ENCODE results near the gene MRPS6. TPM values are rescaled to one million over a fixed set of nuclear protein-coding genes. Genes with fewer than 3 reads are reported as not detected.
A peak's percentile ranks its signal among the peaks of the same experiment; 100 is the strongest.

The MRPS6 gene
- total RNA-seq, 2 donors from 2014 or later = 221 to 282 TPM

DNA sequence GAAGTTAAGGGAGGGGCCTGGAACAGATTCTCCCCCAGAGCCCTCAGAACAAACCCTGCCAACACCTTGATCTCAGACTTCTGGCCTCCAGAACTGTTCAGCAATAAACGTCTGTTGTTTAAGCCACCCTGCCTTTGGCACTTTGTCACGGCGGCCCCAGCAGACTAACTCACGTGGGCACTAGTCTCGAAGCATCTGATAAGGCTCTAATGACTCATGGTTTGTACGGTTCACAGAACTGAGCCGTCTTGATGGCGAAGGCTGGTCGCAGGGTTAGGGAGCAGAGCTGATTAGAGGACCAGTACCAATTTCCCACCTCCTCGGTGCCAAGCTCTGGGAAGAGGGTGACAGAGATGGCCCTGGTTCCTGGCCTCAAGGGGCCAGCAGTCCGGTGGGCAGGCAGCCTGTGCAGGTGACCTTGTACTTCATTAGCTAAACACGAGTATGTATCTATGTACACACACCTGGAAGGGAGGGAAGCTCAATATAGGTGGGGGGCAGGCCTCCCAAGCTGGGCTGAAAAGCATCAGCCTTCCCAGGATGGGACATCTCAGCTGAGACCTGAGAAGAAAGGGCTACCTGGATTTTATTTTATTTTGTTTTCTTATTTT is 112.8 kb downstream of the MRPS6 start:
- Histone ChIP-seq H3K36me3 (ENCODE audit: control insufficient read depth, insufficient read depth, low read length) (peaks cover 5% of the 10 kb centered on the region), H3K4me3 (ENCODE audit: low read length) (no peak overlapping the region), H3K27me3 (ENCODE audit: control insufficient read depth, insufficient read depth, low read length, poor library complexity, severe bottlenecking) (peaks cover 20% of the 10 kb centered on the region), H3K27ac (ENCODE audit: low read depth, low read length) (no peak overlapping the region), H3K4me1 (ENCODE audit: control insufficient read depth, insufficient read depth, low read length) (peaks cover 5% of the 10 kb centered on the region), H3K9me3 (ENCODE audit: control insufficient read depth, low read length) (peaks cover 10% of the 10 kb centered on the region), H3K9ac (ENCODE audit: extremely low read depth, low read length, poor library complexity, severe bottlenecking) (no peak overlapping the region)
- peaks cover 40% of the 10 kb centered on the region for H3K27me3 Mint-ChIP-seq (ENCODE audit: insufficient read depth)
- H3K4me1 Mint-ChIP-seq = peaks cover 46% of the 10 kb centered on the region
- DNase-seq = no peak
- no peak overlapping the region for H3K27ac Mint-ChIP-seq
- peaks cover 28% of the 10 kb centered on the region for H3K36me3 Mint-ChIP-seq (ENCODE audit: low read depth)
- TF ChIP-seq, protein P1, sequence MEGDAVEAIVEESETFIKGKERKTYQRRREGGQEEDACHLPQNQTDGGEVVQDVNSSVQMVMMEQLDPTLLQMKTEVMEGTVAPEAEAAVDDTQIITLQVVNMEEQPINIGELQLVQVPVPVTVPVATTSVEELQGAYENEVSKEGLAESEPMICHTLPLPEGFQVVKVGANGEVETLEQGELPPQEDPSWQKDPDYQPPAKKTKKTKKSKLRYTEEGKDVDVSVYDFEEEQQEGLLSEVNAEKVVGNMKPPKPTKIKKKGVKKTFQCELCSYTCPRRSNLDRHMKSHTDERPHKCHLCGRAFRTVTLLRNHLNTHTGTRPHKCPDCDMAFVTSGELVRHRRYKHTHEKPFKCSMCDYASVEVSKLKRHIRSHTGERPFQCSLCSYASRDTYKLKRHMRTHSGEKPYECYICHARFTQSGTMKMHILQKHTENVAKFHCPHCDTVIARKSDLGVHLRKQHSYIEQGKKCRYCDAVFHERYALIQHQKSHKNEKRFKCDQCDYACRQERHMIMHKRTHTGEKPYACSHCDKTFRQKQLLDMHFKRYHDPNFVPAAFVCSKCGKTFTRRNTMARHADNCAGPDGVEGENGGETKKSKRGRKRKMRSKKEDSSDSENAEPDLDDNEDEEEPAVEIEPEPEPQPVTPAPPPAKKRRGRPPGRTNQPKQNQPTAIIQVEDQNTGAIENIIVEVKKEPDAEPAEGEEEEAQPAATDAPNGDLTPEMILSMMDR (conservative IDR thresholded peaks at IDR 0.05) = no peak
- no peak overlapping the region for H3K4me3 Mint-ChIP-seq
- WGBS, 2 experiments (ENCODE audit: insufficient coverage in 1 of 2, insufficient read length in 1 of 2) = 95 to 97% methylated on average over 11 to 12 of the region's 12 CpGs
- no peaks in the 10 kb centered on the region for H3K9me3 Mint-ChIP-seq

DNA sequence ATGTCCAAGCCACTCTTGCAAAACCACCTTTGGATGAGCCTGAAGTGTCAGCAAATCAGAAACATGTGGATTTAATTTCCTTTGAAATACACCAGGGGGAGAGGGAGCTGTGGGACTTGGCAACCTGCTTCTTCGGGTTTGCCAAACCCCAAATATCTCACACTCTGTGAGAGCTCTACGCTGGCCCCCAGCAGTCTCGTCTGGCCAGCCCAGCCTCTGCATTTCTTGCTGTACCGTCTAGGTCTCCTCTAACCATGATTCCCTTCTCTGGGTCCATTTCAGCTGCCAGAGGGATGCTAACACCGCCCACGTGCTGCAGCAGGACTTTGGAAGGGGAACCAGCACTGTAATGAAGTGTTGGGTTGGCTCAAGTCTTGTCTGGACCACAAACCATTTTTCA is 114.6 kb downstream of the MRPS6 start:
- Histone ChIP-seq H3K27me3 (ENCODE audit: control insufficient read depth, insufficient read depth, low read length, poor library complexity, severe bottlenecking) (peaks cover 20% of the 10 kb centered on the region), H3K4me3 (ENCODE audit: low read length) (no peak overlapping the region), H3K36me3 (ENCODE audit: control insufficient read depth, insufficient read depth, low read length) (peaks cover under 1% of the 10 kb centered on the region), H3K27ac (ENCODE audit: low read depth, low read length) (no peak overlapping the region), H3K9me3 (ENCODE audit: control insufficient read depth, low read length) (peaks cover 10% of the 10 kb centered on the region), H3K4me1 (ENCODE audit: control insufficient read depth, insufficient read depth, low read length) (peaks cover 5% of the 10 kb centered on the region), H3K9ac (ENCODE audit: extremely low read depth, low read length, poor library complexity, severe bottlenecking) (no peak overlapping the region)
- TF ChIP-seq, protein P1 (conservative IDR thresholded peaks at IDR 0.05) = no peak
- DNase-seq = no peak
- WGBS, 2 experiments (ENCODE audit: insufficient coverage in 1 of 2, insufficient read length in 1 of 2) = 97 to 100% methylated on average over 2 to 6 of the region's 6 CpGs
- Mint-ChIP-seq H3K4me1 (peaks cover 47% of the 10 kb centered on the region), H3K4me3 (no peak overlapping the region), H3K27me3 (ENCODE audit: insufficient read depth) (peaks cover 47% of the 10 kb centered on the region), H3K9me3 (no peaks in the 10 kb centered on the region), H3K27ac (no peak overlapping the region), H3K36me3 (ENCODE audit: low read depth) (peaks cover 32% of the 10 kb centered on the region)

DNA sequence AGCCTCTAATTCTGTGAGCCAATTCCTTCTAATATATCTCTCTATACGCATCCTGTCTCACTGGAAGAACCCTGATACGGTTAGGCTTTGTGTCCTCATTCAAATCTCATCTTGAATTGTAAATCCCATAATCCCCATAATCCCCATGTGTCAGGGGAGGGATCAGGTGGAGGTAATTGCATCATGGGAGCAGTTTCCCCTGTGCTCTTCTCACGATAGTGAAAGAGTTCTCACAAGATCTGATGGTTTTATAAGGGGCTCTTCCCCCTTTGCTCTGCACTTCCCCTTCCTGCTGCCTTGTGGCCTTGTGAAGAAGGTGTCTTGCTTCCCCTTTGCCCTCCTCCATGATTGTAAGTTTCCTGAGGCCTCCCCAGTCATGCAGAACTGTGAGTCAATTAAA is 116.1 kb downstream of the MRPS6 start:
- Histone ChIP-seq H3K4me3 (ENCODE audit: low read length) (no peak overlapping the region), H3K36me3 (ENCODE audit: control insufficient read depth, insufficient read depth, low read length) (no peaks in the 10 kb centered on the region), H3K27ac (ENCODE audit: low read depth, low read length) (no peak overlapping the region), H3K9me3 (ENCODE audit: control insufficient read depth, low read length) (peaks cover 15% of the 10 kb centered on the region), H3K4me1 (ENCODE audit: control insufficient read depth, insufficient read depth, low read length) (peaks cover 7% of the 10 kb centered on the region), H3K27me3 (ENCODE audit: control insufficient read depth, insufficient read depth, low read length, poor library complexity, severe bottlenecking) (peaks cover 20% of the 10 kb centered on the region), H3K9ac (ENCODE audit: extremely low read depth, low read length, poor library complexity, severe bottlenecking) (no peak overlapping the region)
- Mint-ChIP-seq H3K27ac (peak overlapping the region; percentile 40), H3K4me1 (peaks cover 43% of the 10 kb centered on the region), H3K9me3 (peaks cover 6% of the 10 kb centered on the region), H3K36me3 (ENCODE audit: low read depth) (peaks cover 39% of the 10 kb centered on the region), H3K4me3 (no peak overlapping the region), H3K27me3 (ENCODE audit: insufficient read depth) (peaks cover 47% of the 10 kb centered on the region)
- WGBS, 2 experiments (ENCODE audit: insufficient coverage in 1 of 2, insufficient read length in 1 of 2) = 56 to 93% methylated on average over 2 to 3 of the region's 3 CpGs
- TF ChIP-seq, protein P1 (conservative IDR thresholded peaks at IDR 0.05) = no peak
- no peak for DNase-seq
